Sigmoid colon (tissue), 7 donors: ENCODE data around the gene SESN3. TPM values are rescaled to one million over a fixed set of nuclear protein-coding genes. Genes with fewer than 3 reads are reported as not detected.
A peak's percentile ranks its signal among the peaks of the same experiment; 100 is the strongest.

Experiments used
- DNase-seq: peaks from one replicate; pipeline ENCODE4 v3.0.0-alpha.2; 2019
- H3K27ac ChIP-seq, 4 donors: fragments of 200-600 bp; sonication (generic); one replicate each; pipeline ENCODE4 v1.5.1; 2016 to 2019; ENCODE audit warnings: mild to moderate bottlenecking in 1 of 4
- H3K27me3 ChIP-seq, 3 donors: fragments of 200-600 bp; sonication (generic); one replicate each; pipeline ENCODE4 v1.5.1; 2019; ENCODE audit warnings: mild to moderate bottlenecking in 1 of 3
- H3K36me3 ChIP-seq, 4 donors: fragments of 200-600 bp; sonication (generic); one replicate each; pipeline ENCODE4 v1.5.1; 2016 to 2019
- H3K4me1 ChIP-seq, 4 donors: fragments of 200-600 bp; sonication (generic); one replicate each; pipeline ENCODE4 v1.5.1; 2017 to 2019
- H3K4me3 ChIP-seq, 4 donors: fragments of 200-600 bp; sonication (generic); one replicate each; pipeline ENCODE4 v1.5.1; 2017 to 2019; ENCODE audit warnings: mild to moderate bottlenecking in 2 of 4, moderate library complexity in 1 of 4
- H3K9me3 ChIP-seq, 4 donors: fragments of 200-600 bp in 3 of 4; sonication (generic) in 3 of 4; one replicate each; pipeline versions ENCODE4 v1.5.1 to v1.6.1; 2013 to 2019
- CTCF ChIP-seq, 4 experiments: fragments of 450-650 bp in 3 of 4; fragments of 200-600 bp in 1 of 4; IDR thresholded peaks; one replicate each; pipeline ENCODE4 v1.5.1; 2016 to 2019; ENCODE audit warnings: antibody characterized with exemption in 4 of 4, mild to moderate bottlenecking in 3 of 4, moderate library complexity in 2 of 4
- EP300 ChIP-seq, 4 donors: sonication (generic); formaldehyde crosslinking; IDR thresholded peaks; one replicate each; pipeline ENCODE4 v1.6.1; 2017; ENCODE audit warnings: antibody characterized with exemption in 4 of 4
- POLR2A ChIP-seq, 2 donors: fragments of 450-650 bp; IDR thresholded peaks; one replicate each; pipeline ENCODE4 v1.6.1; 2016; ENCODE audit warnings: antibody characterized with exemption in 2 of 2, mild to moderate bottlenecking in 2 of 2, moderate library complexity in 2 of 2
- POLR2AphosphoS5 ChIP-seq, 4 donors: sonication (generic); formaldehyde crosslinking; IDR thresholded peaks; one replicate each; pipeline ENCODE4 v1.6.1; 2017; ENCODE audit warnings: antibody characterized with exemption in 4 of 4
- WGBS, 2 donors: extraction: QIAGEN DNeasy Blood & Tissue Kit; methylation state at CpG; one replicate each; pipeline ENCODE4 v1.1.7; 2013; 5-methylcytosine and 5-hydroxymethylcytosine counted together
- intact Hi-C: fragments of 100-400 bp; cut with DNase I; formaldehyde crosslinking; loops from one replicate; pipeline ENCODE4 v1.15.1; 2023
- polyA plus RNA-seq, 3 donors: library from polyadenylated mRNA; stranded (reverse); fragments of 200-250 nt; gene quantifications; one replicate each; pipeline ENCODE4 v1.2.3, GENCODE V29; 2013
- total RNA-seq, 4 donors: library from RNA; depleted of rRNA; stranded (reverse); fragments of >200 nt; gene quantifications; one replicate each; pipeline ENCODE4 v1.1.0, GENCODE V29; 2016
- donor health status: healthy with polysubstance abuse.
- donor health status: Bipolar disorder and iron deficiency.
- donor health status: healthy.

The SESN3 gene
- total and polyA plus RNA-seq, 7 donors, result 2.1 to 20.8 (median 8.7) TPM

GRCh38 chr11:95156133-95156721, 74.8 kb downstream of the SESN3 start:
- H3K36me3 ChIP-seq, result no peaks in the 10 kb centered on the region
- intact Hi-C loops, result no loop called here
- H3K27ac ChIP-seq, result peak overlapping the region; percentile 60 to 79 (median 68)
- WGBS, 2 donors, result 79 to 95% methylated on average over 5 of the region's 5 CpGs
- H3K4me1 ChIP-seq, result peaks cover 0 to 27% (median 21%) of the 10 kb centered on the region in 4 donors
- no peak overlapping the region for H3K4me3 ChIP-seq
- DNase-seq, result no peak
- H3K9me3 ChIP-seq, result no peaks in the 10 kb centered on the region
- H3K27me3 ChIP-seq, result no peaks in the 10 kb centered on the region
- no peak for TF ChIP-seq EP300 (IDR thresholded peaks at IDR 0.05)

DNA sequence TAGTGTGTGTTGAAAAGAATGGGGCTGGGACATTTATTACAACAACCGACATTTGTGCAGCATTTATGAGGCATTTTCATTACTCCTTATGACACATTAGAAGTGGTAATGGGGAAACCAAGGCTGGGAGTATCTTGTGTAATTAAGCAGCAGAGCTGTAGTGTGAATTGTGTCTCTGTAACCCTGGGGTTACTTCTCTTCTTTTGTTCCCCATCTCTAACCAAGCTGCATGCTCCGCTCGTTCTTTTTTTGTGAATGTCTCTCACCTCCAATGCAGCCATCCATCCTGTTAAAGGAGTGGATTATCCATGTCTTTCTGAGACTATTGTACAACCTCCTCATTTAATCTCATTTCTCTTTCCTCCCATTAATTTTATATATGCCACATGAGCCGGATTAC, 75.6 kb downstream of the SESN3 start:
- TF ChIP-seq POLR2AphosphoS5 (IDR thresholded peaks at IDR 0.05), result no peak
- TF ChIP-seq EP300 (IDR thresholded peaks at IDR 0.05), result no peak
- TF ChIP-seq CTCF (IDR thresholded peaks at IDR 0.05), result no peak
- no peak for TF ChIP-seq POLR2A (IDR thresholded peaks at IDR 0.05)
- Histone ChIP-seq H3K27me3 (no peaks in the 10 kb centered on the region), H3K4me3 (no peak overlapping the region), H3K4me1 (peaks cover 0 to 36% (median 26%) of the 10 kb centered on the region in 4 donors), H3K9me3 (no peaks in the 10 kb centered on the region), H3K27ac (no peak overlapping the region), H3K36me3 (no peaks in the 10 kb centered on the region)
- DNase-seq, result no peak
- WGBS, 2 donors, result 98 to 99% methylated on average over 4 of the region's 4 CpGs
- intact Hi-C loops, result no loop called here

DNA sequence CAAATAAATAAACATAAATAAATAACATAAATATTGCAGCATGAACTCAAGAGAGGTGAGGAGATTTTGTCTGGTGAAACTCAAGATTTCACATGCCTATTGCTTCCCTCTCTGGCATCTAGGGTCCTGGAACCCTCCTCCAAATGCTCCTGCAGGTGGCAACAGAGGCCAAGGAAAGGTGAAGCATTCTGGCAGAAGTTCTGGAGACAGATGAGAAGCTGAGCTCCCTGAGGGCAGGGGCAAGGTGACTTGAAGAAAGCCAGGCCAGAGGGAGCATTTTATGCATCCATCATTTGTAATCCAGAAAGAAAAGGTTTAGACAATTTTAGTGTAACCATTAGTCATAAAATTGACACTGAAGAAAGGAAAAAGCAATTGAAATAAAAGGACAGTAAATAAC, 76.5 kb downstream of the SESN3 start:
- no peak overlapping the region for H3K27ac ChIP-seq
- H3K4me1 ChIP-seq, result peaks cover 0 to 39% (median 27%) of the 10 kb centered on the region in 4 donors
- H3K27me3 ChIP-seq, result no peaks in the 10 kb centered on the region
- no peaks in the 10 kb centered on the region for H3K9me3 ChIP-seq
- intact Hi-C loops, result loop anchor here (5.0 kb wide), 4 partner anchors 78 to 493 kb away; partner anchors contain the start of gene SESN3
- no peaks in the 10 kb centered on the region for H3K36me3 ChIP-seq
- H3K4me3 ChIP-seq, result no peak overlapping the region
- TF ChIP-seq POLR2AphosphoS5 (IDR thresholded peaks at IDR 0.05) (no peak), CTCF (IDR thresholded peaks at IDR 0.05) (peak; percentile 9 to 30 (median 22)), EP300 (IDR thresholded peaks at IDR 0.05) (no peak), POLR2A (IDR thresholded peaks at IDR 0.05) (no peak)
- DNase-seq, result no peak

- Histone ChIP-seq H3K36me3 (no peaks in the 10 kb centered on the region), H3K27ac (no peak overlapping the region), H3K9me3 (no peaks in the 10 kb centered on the region), H3K27me3 (no peaks in the 10 kb centered on the region), H3K4me1 (peaks cover 0 to 44% (median 29%) of the 10 kb centered on the region in 4 donors), H3K4me3 (no peak overlapping the region)
- intact Hi-C loops, result loop anchor here (5.0 kb wide), 4 partner anchors 78 to 493 kb away; partner anchors contain the start of gene SESN3
- WGBS, 2 donors, result 61 to 70% methylated on average over 1 of the region's 1 CpG
- DNase-seq, result no peak
- TF ChIP-seq EP300 (IDR thresholded peaks at IDR 0.05) (no peak), POLR2A (IDR thresholded peaks at IDR 0.05) (no peak), CTCF (IDR thresholded peaks at IDR 0.05) (no peak), POLR2AphosphoS5 (IDR thresholded peaks at IDR 0.05) (no peak)
These were observed 77.2 kb downstream of the SESN3 start for GRCh38 chr11:95153857-95154246.

GRCh38 chr11:95152876-95153856, 77.8 kb downstream of the SESN3 start:
- H3K4me3 ChIP-seq, result peak overlapping the region in 1 of 4 donors; percentile 2
- intact Hi-C loops, result loop anchor here (5.0 kb wide), 4 partner anchors 79 to 494 kb away; partner anchors contain the start of gene SESN3
- no peak overlapping the region for H3K27ac ChIP-seq
- no peak for TF ChIP-seq POLR2A (IDR thresholded peaks at IDR 0.05)
- no peak for TF ChIP-seq POLR2AphosphoS5 (IDR thresholded peaks at IDR 0.05)
- TF ChIP-seq EP300 (IDR thresholded peaks at IDR 0.05), result no peak
- no peak for TF ChIP-seq CTCF (IDR thresholded peaks at IDR 0.05)
- 18 to 24% methylated on average over 10 of the region's 10 CpGs for WGBS, 2 donors
- H3K9me3 ChIP-seq, result no peaks in the 10 kb centered on the region
- no peaks in the 10 kb centered on the region for H3K27me3 ChIP-seq
- peaks cover 0 to 51% (median 34%) of the 10 kb centered on the region in 4 donors for H3K4me1 ChIP-seq
- no peak for DNase-seq
- H3K36me3 ChIP-seq, result no peaks in the 10 kb centered on the region
